HS-5 (cell line): ENCODE results near the gene CHRNA4.

Experiments
- DNase-seq: peaks from one replicate; pipeline ENCODE4 v3.0.0-alpha.2; 2012; ENCODE audit warnings: low read depth

The CHRNA4 gene

DNA sequence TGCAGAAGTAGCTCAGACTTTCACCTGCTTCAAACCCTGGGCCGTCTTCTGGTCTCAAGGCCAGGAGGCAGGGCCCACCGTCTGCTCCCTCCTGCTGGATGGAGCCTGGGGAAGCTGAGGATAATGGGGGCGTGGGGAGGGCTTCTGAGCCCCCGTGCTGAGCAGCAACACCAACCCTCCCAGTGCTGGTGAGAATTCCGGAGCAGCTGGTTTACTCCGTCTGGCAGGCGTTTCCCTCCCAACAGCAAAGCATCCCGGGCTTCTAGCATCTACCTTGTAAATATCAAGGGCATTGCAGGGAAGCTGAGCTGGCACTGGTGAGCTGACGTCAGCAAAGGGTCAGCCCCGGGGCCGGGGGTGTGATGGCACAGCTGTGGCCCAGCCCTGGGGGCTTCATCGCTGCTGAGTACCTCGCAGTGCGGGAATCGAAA, 16.8 kb upstream of the CHRNA4 start:
- DNase-seq = no peak

GRCh38 chr20:63377256-63377941, 16.2 kb upstream of the CHRNA4 start:
- DNase-seq = no peak

GRCh38 chr20:63376283-63377250, 15.4 kb upstream of the CHRNA4 start:
- no peak for DNase-seq

- no peak for DNase-seq
These were observed 14.3 kb upstream of the CHRNA4 start for GRCh38 chr20:63375438-63375837.

DNA sequence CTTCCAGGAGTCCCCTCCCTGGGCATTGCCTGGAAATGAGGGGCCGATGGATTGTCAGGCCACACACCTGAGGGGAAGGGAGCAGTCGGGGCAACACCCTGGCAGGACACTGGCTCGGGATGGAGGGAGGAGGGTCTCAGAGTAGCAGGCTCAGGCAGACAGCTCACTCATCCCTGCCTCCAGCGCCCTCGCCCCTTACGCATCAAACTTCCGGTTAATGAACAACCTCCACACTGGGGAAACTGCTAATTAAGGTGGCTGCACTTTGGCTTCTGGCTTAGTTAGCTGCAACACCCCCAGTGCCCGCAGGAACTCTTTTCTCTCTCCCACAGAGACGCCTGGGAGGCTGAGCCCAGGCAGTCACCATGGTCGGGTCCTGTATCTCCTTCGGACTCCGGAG, 13.4 kb upstream of the CHRNA4 start:
- DNase-seq = no peak

DNA sequence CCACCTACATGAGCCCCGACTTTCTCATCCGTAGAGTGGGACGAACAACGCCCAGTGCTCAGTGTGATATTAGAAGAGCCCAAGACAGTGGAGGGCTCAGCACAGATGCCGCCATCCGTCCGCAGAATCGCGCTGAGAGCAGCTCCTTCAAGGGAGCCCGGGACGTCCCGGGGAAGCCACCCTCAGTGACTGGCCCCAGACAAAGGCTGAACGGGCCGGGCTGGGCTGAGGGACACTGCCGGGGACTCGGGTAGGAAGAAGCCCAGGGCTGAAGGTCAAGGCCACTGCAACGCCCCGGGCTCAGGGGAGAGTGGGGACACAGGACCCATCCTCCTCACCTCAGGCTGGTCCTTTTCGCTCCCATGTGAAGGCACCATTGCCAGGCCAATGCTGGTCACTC, 12.8 kb upstream of the CHRNA4 start:
- no peak for DNase-seq

DNA sequence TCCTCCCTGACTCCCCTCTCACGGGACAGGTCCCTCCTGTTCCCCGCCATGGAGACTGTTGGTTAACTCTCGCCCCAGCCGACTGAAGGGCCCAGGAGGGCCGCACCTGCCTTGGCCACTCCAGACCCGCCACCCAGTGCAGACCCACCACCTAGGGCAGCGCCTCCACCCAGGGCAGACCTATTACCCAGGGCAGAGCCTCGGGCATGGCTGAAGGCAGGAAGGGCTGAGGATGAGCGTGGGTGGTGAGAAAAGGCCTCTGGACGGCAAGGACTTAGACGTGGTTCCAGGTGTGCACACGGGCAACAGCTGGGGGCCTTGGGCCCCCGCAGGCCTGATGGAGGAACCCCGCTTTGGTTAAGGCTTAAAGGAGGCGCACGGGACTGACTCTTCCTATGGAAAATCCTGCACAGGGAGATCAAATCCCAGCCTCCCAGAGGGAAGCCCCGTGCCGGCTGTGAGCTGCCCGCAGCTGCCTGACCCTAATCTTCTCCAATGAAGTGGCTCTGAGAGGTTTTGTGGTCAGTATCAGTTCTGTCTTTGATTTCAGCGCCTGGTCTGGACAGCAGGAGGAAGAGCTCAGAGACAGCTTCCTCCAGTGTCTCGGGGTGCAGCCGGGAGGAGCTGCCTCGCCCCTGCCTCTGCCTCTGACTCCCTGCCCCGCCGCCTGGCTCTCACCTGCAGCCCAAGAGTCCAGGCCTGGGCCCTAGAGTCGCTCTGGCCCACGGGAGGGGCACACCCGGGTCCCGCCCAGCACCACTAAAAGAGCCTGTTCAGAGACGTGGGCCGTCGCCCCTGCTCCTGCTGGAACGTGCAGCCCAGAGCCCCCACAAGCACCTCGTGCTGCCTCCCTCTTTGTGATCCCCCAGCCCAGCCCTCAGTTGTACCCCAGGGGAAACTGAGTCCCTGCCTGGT, 12.1 kb upstream of the CHRNA4 start:
- no peak for DNase-seq

GRCh38 chr20:63371291-63371865, 10.2 kb upstream of the CHRNA4 start:
- no peak for DNase-seq

- no peak for DNase-seq
These were observed 9.6 kb upstream of the CHRNA4 start for GRCh38 chr20:63370618-63371187.

DNA sequence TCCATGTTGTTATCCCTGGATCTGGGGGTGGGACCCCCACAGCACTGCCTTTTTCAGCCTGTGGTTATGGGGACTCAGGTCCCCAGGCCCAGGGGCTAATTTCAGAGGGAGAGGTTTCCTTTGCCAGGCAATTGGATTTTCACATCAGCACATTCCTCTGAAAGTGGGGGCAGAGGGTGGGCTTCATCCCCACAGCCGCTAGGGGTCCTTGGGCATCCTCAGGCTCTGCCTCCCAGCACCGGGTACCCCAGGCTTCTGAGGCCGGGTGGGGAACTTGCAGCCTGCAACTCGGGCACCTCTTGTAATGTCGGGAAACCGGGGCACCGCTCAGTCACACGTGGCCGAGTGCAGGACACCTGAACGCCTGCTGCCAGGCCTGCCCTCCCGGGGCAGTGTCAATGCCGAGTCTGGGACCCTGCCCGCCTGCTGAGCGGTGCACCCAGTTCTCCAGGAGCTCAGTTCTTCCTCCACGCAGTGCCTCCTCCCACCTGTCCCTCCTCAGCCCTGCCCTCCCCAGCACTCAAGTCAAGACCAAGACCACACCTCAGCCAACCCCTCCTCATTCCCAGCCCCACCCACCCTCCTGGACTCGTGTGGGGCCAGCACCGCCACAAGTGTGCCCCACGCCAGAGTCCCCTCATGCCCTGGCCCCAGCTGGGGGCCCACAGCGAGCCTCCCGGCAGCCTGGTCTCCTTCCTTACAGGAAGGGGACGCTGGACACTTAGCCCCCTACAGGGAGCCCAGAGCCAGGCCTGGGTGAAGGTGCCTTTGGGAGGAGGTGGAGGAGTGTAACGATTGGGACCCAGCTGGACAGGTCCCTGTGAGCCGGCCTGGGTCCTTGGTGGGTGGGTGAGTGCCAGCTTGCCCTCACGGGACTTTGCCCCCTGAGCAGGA, 8.8 kb upstream of the CHRNA4 start:
- no peak for DNase-seq

DNA sequence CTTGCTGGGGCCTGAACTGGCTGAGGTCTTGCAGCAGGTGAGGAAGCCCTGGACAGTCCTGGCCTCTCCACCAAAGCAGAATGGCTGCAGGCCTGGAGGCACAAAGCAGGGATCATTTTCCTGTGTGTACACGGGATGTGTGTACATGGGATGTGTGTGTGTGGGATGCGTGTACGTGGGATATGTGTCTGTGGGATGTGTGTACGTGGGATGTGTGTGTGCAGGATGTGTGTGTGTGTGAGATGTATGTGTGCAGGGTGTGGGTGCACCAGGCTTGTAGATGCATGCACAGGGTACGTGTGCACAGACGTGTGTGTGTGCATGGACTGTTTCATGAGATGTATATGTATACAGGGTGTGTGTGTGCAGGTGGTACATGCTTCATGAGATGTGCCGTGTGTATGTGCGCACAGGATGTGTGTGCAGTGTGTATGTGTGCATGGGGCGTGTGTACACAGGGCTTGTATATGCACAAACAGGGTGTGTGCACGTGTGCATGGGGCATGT, 7.9 kb upstream of the CHRNA4 start:
- DNase-seq = no peak

- DNase-seq = no peak
These were observed 7.0 kb upstream of the CHRNA4 start for GRCh38 chr20:63368151-63368550.

DNA sequence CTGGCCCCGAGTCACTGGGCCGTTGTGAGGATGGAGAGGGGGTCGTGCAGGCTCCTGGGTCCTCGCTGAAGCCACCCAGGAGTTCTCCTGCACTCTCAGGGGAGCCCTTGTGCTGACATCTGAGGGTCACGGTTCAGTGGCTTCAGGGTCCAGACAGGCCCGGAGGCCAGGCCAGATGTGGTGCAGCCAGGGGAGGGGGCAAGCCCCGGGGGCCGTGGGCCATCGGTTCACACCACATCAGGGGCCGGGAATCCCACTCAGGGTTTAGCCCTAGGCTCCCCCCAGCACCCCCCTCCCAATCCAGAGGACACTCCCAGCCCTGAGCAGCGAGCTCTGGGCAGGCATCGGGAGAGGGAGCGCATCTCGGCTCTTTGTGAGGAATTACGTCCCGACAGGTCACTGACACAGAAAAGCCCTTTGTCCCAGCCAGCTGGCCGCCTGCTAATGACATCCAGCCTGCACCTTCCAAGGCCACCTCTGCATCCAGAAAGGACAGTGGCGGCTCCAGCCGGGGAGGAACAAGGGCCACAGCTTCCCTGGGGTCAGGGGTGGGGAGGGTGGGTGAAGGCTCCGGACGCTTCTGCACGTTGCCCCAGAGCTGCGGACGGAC, 6.4 kb upstream of the CHRNA4 start:
- no peak for DNase-seq

DNA sequence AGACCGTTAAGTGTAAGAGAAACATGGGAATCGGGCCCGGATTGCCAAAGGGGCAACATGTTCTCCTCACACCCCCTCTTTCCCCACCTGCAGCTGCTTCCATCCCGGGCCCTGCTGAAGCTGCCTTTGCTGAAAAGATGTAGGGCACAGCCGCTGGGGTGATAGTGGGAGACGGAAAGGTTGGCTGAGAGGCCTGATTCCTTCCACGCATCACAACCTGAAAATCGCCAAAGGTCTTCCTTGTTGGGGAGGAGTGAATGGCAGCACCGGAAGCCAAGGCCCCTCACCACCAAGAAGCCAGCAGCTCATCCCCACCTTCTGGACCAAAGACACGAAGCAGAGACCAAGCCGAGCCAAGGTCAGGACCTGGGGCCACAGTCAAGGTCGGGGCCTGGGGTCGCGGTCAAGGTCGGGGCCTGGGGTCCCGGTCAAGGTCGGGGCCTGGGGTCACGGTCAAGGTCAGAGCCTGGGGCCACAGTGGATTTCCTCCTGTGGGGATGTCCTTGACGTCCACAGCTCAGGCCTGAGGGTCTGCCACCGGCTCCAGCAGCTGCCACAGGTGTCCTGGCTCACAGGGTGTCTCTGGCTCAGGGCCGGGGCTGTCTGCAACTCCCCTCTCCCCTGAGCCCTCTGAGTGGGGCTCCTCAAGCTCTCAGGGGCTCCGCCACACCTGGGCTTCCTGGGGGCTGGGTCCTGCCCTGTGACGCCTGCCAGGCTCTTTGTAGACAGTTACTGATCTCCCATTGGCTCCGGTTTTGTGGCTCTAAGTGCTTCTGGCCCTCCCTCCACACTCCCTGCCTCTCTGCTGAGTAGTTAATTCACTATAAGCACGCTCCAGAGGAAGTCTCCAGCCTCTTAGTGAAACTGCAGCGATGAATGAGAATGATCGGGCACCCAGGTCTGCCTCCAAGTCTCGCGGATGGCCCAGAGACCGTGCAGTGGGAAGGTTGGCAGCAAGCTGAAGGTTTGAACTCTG, 5.5 kb upstream of the CHRNA4 start:
- no peak for DNase-seq

- no peak for DNase-seq
These were observed 4.6 kb upstream of the CHRNA4 start for GRCh38 chr20:63365601-63366389.

- no peak for DNase-seq
These were observed 3.8 kb upstream of the CHRNA4 start for GRCh38 chr20:63364801-63365585.

DNA sequence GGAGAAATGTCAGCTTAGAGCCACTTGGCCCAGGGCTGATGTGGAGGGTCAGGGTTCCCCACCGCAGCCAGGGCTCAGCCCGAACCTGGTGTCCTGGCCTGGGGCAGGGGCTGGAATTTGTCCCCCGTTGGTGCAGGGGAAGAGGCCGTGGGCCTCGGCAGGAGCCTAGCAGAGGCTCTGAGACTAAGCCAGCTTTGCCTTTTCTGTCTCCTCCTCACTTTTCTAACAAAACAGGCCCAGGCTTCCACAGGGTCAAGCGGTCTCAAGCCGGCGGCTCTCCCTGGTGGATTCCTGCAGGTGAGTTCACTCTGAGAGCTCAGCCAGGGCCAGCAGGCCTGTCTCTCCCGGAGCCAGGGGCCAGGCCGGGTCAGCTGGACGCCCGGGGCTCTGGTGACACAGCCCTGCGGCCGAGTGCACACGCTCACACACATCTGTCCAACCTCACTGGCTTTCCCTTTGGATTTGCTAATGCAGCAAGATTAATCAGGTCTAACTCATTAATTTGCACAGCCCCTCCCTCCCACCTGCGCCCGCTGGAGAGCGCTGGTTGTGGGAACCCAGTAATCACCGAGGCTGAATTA, 2.9 kb upstream of the CHRNA4 start:
- no peak for DNase-seq
